Breast epithelium (tissue), 3 donors: ENCODE results near the gene SCYL1.

ENCODE experiments used
- CTCF ChIP-seq, 3 donors: fragments of 450-650 bp; IDR thresholded peaks; one replicate each; pipeline ENCODE4 v1.5.1; 2016 to 2017; ENCODE audit warnings: antibody characterized with exemption in 3 of 3, mild to moderate bottlenecking in 3 of 3, moderate library complexity in 3 of 3
- POLR2A ChIP-seq: fragments of 450-650 bp; IDR thresholded peaks from one replicate; pipeline ENCODE4 v1.6.1; 2016; ENCODE audit warnings: antibody characterized with exemption, mild to moderate bottlenecking, moderate library complexity

- TF ChIP-seq POLR2A (peak; percentile 87), CTCF (IDR thresholded peaks at IDR 0.05) (no peak)
Measured at GRCh38 chr11:65497141-65498041, 27.5 kb upstream of the SCYL1 start.
